HG03565 (cell line): ENCODE data around the gene IFI30.

Experiments
- ATAC-seq: cut with Tn5 transposase; IDR thresholded peaks from one replicate; pipeline ENCODE4 v1.9.1; 2021; ENCODE audit warnings: mild to moderate bottlenecking, moderate library complexity; ENCODE audit not compliant: unreplicated experiment

Gene IFI30

DNA sequence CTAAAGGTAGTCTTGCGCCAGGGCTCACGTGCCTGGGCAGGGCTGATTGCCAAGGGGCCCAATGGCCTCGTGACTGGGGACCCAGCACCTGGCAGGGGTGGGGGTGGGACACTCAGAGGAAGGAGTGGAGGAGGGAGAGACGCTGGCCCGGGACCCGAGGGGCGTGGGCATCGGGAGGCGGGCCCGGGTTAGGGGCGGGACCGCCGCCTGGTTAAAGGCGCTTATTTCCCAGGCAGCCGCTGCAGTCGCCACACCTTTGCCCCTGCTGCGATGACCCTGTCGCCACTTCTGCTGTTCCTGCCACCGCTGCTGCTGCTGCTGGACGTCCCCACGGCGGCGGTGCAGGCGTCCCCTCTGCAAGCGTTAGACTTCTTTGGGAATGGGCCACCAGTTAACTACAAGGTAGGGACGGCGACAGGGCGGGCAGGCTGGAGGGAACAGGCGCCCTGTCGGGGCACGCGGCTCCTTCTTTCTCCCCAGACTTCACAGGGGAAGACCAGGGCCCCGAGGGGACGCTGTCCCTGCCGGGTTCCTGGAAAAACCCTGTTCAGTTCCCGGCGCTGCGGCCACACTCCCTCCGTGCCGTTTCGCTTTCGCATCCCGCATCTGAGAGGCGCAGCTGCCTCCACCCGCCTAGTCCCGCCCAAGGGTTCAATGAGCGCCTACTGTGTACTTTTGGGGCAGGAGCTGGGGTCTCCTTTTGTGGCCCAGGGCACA lies at the start of gene IFI30:
IFI30 (plus strand) TSS at position 242 of the 717 bp plus-strand sequence; CDS start at position 271, 29 bp downstream.
- ATAC-seq = peak; percentile 28

DNA sequence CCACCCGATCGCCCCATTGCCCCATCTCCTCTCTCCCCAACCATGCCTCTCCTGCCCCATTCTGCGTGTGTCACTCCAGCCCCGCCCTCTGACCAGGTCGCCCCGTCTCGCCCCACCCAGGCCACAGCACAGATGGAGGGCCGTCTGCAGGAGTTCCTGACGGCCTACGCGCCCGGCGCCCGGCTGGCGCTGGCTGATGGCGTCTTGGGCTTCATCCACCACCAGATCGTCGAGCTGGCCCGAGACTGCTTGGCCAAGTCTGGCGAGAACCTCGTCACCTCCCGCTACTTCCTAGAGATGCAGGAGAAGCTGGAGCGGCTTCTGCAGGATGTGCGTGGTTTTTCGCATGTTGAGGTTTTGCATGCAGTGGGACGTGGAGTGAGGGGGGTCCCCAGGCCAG lies 49.8 kb upstream of the IFI30 start:
- no peak for ATAC-seq

DNA sequence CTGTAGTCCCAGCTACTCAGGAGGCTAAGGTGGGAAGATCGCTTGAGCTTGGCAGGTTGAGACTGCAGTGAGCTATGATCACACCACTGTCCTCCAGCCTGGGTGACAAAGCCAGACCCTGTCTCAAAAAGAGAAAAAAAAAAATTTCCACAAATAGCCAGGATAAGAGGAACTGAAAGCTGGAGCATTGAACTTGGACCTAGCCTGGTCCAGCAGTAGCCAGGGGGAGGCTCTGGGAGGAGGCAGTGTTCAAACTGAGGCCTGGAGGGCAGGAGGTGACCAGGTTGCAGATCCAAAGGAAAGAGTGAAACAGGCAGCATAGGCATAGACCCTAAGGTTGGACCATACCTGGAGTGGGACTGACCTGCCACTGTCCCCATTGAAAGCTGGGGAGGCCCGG lies 47.5 kb upstream of the IFI30 start:
- no peak for ATAC-seq

DNA sequence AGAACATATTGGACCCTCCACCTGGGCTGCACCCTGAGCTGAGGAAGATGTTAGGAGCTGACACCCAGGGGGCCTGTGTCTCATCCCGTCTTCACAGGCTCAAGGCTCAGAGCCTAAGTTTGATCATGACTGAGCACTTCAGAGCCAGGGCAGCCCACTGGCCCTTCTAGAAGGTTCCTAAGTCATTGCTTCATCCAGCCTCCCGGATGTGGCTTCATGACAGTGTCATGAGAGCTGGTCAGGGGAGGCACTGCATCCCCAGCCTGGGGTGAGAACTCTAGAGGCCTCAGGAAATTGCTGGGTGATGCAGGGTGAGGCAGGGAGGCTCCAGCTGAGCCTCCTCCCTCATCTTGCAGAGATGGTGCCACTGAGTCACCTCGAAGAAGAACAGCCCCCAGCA lies 45.6 kb upstream of the IFI30 start:
- no peak for ATAC-seq

DNA sequence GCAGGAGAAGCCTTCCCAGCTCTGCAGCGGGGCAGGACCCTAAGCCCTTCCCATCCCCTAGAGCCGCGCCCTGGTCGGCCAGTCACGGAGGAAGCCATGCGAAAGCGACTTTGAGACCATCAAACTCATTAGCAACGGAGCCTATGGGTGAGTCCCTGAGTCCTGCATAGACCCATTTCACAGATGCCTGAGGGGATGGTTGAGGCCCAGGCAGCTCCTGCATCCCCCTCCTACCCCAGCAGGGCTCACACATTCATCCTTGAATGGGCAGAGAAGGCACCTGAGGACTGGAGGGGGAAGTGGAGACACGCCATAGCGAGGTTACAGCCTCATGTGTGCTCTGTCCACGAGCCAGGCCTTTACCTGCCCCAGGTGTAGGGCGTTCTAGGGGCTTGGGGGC lies 44.8 kb upstream of the IFI30 start:
- no peak for ATAC-seq

DNA sequence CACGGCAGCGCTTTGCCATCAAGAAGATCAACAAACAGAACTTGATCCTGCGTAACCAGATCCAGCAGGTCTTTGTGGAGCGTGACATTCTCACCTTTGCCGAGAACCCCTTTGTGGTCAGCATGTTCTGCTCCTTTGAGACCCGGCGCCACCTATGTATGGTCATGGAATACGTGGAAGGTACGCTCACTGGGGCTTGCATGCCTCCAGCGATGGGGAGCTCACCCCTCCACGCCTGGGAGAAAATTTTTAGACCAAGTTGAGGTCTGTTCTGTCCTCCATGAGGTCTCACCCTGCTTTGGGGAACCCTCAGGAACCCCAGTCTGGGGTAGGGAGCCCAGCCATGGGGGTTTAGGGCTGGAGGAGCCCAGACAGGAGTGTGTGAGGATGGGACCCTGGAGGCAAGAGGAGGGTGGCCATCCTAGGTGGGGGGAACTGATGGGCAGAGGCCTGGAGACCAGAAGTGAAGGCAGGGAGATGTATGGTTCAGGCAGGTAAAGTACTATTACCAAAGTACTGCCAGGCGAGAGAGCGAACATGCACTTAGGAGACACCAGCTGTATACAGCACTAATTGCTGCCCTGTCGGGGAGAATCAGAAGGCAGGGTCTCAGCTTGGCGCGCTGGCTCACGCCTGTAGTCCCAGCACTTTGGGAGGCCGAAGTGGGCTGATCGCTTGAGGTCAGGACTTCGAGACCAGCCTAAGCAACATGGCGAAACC lies 42.9 kb upstream of the IFI30 start:
- no peak for ATAC-seq

DNA sequence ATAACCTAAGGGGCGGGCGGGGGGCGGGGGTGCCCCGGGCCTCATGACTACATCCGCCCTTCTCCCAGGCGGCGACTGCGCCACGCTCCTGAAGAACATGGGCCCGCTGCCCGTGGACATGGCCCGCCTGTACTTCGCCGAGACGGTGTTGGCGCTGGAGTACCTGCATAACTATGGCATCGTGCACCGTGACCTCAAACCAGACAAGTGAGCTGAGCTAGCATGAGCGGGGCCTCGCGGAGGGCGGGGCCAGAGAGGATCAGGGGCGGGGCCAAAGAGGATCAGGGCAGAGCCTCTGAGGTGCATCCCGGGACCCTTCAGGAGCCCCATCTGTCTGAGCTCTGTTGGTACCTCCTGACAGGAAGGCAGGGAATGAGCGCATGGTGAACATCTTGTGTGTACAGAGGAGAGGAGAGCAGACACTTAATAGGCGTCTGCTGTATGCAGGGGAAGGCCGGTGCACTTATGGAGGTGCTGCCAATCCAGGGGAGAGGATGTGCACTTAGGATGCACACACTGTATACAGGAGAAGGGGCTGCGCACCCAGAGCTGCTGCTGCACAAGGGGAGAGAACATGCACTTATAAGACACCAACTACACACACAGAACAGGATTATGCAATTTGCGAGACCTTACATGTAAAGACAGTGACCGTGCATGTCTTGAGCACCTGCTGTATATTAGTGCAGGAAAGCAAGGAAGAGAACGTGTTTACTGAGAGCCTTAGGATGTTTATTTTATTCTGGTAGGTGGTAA lies 41.6 kb upstream of the IFI30 start:
- ATAC-seq = no peak

DNA sequence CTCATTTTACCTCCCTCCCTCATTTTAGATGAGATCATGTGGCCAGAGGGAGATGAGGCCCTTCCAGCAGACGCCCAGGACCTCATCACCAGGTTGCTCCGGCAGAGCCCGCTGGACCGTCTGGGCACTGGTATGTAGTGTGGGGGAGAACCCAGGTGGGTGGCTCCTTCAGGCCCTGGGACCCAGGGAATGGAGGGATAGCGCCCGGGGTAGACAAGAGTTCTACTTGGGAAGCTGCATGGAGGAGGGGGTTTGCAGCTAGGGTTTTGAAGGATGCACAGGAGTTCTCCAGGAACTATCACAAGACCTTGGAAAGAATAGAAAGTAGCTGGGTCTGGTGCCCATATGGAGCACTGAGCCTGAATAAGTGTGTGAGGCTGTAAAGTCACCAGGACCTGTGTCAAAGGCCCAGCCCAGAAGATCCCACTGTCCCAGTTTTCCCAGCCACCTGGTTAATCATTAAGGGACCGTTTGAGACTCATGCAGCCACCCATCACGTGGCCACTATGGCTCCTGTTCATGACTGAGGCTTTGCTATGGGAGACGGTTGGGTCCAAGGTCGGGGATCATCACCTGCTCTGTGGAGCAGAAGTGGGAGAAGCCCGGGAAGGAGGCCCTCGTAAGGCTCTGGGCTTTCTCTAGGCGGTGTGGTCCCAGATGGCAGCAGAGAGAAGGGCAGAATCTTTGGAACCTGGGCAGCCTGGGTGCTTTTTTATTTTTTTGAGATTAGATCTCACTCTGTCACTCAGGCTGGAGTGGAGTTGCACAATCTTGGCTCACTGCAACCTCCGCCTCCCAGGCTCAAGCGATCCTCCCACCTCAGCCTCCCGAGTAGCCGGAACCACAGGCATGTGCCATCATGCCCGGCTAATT lies 37.7 kb upstream of the IFI30 start:
- ATAC-seq = no peak

DNA sequence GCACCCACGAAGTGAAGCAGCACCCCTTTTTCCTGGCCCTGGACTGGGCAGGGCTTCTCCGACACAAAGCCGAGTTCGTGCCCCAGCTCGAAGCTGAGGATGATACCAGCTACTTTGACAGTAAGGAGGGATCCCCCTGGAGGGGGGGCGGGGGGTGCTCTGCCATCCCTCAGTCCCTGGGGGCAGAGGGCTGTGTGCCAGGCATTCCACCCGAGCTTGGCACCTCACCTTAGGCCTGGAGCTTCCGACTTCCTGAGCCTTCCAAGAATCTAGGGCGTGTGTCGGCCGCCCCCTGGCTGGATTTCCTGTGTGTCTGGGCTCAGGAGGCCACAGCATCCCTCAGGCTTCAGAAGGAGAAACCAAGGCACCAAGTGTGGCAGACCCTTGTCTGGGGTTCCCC lies 36.4 kb upstream of the IFI30 start:
- ATAC-seq = no peak

DNA sequence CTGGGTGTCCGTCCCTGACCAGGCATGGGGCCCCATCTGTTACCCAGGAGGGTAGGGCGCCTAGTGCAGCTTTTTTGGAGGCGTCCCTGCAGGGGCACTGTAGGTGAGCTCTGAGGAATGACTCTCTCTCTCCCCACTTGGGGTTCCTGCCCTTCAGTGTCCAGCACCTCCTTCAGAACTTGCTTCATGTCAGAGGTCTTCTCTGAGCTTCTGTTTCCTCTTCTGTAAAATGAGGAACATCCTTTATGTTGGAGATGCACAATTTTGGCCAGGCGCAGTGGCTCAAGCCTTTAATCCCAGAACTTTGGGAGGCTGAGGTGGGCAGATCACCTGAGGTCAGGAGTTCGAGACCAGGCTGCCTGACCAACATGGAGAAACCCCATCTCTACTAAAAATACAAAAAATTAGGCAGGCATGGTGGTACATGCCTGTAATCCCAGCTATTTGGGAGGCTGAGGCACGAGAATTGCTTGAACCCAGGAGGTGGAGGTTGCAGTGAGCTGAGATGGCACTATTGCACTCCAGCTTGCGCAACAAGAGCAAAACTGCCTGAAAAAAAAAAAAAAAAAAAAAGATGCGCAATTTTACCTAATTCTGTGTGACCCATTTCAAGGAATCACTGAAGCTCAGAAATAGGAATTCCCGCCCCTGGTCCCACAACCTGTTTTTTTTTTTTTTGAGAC lies 35.8 kb upstream of the IFI30 start:
- ATAC-seq = no peak

DNA sequence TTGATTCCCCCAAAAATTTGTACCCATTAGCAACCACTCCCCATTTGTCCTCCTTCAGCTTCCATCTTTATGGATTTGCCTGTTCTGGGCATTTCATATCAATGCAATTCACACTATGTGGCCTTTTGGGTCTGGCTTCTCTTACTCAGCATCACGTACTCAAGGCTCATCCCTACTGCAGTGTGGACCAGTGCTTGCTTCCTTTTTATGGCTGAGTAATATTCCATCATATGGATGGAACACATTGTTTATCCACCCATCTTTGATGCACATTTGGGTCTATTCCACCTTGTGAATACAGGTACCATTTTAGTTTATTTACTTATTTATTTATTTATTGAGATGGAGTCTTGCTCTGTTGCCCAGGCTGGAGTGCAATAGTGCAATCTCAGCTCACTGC lies 33.1 kb upstream of the IFI30 start:
- ATAC-seq = no peak

DNA sequence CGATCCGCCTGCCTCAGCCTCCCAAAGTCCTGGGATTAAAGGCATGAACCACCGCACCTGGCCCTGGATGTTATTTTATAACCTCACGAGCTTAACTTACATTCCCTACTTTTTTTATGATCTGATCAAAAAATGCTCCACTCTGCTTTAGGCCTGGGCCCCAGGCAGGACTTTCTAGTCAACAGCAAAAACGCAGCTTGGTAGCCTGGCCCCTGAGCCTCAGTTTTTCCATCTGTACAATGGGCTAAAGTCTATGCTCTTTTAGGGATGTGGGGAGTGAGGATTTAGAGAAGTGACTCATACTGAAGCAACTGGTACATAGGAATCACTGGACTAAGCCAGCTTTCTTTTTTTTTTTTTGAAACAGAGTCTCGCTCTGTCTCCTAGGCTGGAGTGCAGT lies 32.6 kb upstream of the IFI30 start:
- no peak for ATAC-seq

DNA sequence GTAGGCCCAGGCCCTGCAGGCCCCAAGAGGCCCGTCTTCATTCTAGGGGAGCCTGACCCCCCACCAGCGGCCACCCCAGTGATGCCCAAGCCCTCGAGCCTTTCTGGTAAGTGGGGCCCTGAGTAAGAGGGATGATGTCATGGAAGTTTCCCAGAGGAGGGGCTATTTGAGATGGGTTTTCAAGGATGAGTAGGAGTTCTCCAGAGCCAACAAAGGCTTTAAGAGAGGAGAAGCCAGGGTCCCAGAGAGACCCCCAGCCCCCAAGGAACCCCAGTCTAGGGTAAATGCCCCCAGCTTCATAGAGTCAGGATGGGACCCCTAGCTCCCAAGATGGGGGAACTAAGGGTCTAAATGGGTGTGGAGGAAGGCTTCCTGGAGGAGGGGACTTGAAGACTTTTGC lies 29.7 kb upstream of the IFI30 start:
- ATAC-seq = no peak

DNA sequence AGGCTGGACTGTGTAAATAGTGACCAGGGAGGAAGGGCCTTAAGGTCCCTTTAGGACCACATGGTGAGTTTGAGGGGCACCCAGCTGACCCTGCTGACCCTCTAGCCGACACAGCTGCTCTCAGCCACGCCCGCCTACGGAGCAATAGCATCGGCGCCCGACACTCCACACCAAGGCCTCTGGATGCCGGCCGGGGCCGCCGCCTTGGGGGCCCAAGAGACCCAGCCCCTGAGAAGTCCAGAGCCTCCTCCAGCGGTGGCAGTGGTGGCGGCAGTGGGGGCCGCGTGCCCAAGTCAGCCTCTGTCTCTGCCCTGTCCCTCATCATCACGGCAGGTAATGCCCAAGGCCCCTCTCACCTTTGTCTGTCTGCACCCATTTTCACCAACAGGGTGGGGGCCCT lies 29.3 kb upstream of the IFI30 start:
- ATAC-seq = no peak

DNA sequence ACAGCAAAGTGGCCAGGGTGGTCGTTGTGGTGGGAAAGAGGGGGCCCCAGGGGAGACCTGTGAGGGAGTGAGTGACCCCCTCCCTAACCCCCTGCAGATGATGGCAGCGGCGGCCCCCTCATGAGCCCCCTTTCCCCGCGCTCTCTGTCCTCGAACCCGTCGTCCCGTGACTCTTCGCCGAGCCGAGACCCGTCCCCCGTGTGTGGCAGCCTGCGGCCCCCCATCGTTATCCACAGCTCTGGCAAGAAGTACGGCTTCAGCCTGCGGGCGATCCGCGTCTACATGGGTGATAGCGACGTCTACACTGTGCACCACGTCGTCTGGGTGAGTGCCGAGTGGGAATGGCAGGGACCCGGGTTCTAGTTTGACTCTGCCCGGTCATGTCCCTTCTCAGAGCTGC lies 28.7 kb upstream of the IFI30 start:
- ATAC-seq = no peak

DNA sequence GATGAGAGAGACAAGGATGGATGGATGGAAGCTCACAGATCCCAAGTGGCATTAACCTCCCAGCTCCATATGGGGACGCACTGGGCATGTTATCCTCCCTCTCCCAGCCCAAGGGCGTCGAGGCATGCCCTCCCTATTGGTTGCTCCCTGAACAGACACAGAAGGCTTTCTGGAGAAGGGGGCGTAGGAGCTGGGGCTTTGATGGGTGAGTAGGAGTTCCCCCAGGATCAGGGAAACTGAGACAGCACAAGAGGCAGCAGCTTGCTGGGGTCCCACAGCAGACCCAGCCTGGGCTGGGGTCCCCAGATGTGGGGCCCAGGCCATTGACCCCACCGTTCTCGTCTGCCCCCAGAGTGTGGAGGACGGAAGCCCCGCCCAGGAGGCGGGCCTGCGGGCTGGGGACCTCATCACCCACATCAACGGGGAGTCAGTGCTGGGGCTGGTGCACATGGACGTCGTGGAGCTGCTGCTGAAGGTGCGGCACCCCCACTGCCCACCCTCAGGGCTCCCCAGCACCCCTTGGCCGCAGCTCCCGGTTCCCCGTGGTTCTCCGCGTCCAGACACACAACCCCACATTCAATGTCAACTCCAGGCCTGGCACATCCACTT lies 28.1 kb upstream of the IFI30 start:
- no peak for ATAC-seq

DNA sequence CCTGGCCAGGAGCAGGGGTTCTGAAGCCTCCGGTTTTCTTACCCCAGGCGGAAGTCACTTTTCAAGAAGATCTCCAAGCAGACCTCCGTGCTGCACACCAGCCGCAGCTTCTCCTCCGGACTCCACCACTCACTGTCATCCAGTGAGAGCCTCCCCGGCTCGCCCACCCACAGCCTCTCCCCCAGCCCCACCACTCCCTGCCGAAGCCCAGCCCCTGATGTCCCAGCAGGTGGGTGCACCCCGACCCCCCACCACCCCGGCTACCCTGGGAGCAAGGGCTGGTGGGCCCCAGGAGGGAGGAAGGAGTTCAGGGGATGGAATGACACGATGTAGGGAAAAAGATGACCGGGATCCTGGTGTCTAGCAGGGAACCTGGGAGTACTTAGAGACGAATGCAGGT lies 26.2 kb upstream of the IFI30 start:
- ATAC-seq = no peak

DNA sequence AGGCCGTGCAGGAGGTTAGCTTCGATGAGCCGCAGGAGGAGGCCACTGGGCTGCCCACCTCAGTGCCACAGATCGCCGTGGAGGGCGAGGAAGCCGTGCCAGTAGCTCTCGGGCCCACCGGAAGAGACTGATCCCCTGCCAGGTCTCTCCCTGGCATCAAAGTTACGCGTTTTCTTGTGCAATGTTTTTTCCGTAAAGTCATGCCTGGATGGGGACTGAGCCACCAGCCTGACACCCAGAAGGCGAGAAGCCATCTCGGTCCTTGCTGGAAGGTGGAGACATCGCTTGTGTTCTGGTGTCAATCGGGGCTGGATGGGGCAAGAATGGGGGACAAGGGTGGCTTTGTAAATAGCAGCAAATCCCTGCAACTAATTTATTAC lies 24.0 kb upstream of the IFI30 start:
- ATAC-seq = no peak

DNA sequence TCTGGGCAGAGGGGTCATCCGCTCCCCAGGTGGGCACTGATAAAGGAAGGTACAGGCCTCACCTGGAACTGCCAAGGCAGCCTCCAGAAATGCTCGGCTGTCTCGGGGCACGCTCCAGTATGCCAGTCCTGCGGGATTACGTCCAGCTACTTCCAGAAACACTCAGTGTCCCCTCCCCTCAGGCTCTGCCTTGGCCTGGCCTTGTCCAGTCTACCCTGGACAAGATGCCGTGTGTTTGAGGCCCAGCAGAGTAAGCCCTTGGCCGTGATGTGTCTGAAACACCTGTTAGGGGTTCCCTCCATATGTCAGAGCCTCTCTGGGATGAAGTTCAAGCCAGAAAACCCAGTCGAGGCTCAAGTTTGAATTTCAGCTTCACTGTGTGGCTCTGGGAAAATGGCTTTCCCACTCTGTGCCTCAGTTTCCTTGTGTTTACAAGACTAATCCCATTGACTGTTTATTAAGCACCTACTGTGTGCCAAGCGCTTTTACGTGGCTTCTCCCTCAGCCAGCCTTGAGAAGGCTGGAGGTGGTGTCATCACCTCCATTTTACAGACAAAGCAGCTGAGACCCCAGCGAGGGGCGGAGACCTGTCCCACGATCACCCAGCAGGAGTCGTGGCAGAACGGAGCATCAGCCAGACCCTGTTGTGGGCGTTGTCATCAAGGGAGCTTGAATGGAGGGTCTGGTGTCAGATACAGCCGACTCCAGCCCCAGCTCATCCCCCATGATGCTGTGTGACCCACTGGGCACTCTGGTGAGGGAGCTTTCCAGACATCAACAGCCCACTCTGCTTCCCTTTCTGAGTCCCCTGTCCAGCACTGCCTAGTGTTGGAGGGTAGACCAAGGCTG lies 22.6 kb upstream of the IFI30 start:
- no peak for ATAC-seq
